Spleen (tissue), 11 donors: ENCODE results near the gene REXO5. TPM values are rescaled to one million over a fixed set of nuclear protein-coding genes. Genes with fewer than 3 reads are reported as not detected.

Source experiments
- DNase-seq: peaks from one replicate; pipeline ENCODE4 v3.0.0-alpha.2; 2020
- H3K27ac ChIP-seq, 8 donors: fragments of 200-600 bp; sonication (generic) in 7 of 8; 1 replicate in 4 of 8; 2 replicates in 4 of 8; pipeline versions ENCODE4 v1.5.0 to v1.8.0; 2016 to 2021; ENCODE audit warnings: inconsistent platforms in 4 of 8, mild to moderate bottlenecking in 4 of 8, moderate library complexity in 1 of 8
- H3K27me3 ChIP-seq, 7 donors: fragments of 200-600 bp; sonication (generic) in 6 of 7; replicated peaks in 1 of 7; 1 replicate in 4 of 7; 2 replicates in 3 of 7; pipeline versions ENCODE4 v1.5.0 to v1.8.0; 2016 to 2021; ENCODE audit warnings: inconsistent platforms in 3 of 7, mild to moderate bottlenecking in 1 of 7
- H3K36me3 ChIP-seq, 6 donors: fragments of 200-600 bp; sonication (generic) in 5 of 6; 1 replicate in 4 of 6; 2 replicates in 2 of 6; pipeline versions ENCODE4 v1.5.0 to v1.8.0; 2016 to 2021; ENCODE audit warnings: inconsistent platforms in 2 of 6
- H3K4me1 ChIP-seq, 6 donors: fragments of 200-600 bp; sonication (generic) in 5 of 6; 1 replicate in 3 of 6; 2 replicates in 3 of 6; pipeline versions ENCODE4 v1.5.0 to v1.8.0; 2016 to 2021; ENCODE audit warnings: inconsistent platforms in 3 of 6
- H3K4me3 ChIP-seq, 8 donors: fragments of 200-600 bp; sonication (generic) in 7 of 8; 1 replicate in 4 of 8; 2 replicates in 4 of 8; pipeline versions ENCODE4 v1.5.0 to v1.8.0; 2016 to 2021; ENCODE audit warnings: inconsistent platforms in 4 of 8, mild to moderate bottlenecking in 4 of 8, moderate library complexity in 2 of 8
- H3K9me3 ChIP-seq, 8 donors: fragments of 200-600 bp; sonication (generic) in 7 of 8; 1 replicate in 4 of 8; 2 replicates in 4 of 8; pipeline versions ENCODE4 v1.5.0 to v1.8.0; 2016 to 2021; ENCODE audit warnings: inconsistent platforms in 4 of 8
- CTCF ChIP-seq, 11 experiments: fragments of 200-600 bp in 7 of 11; fragments of 450-650 bp in 4 of 11; sonication (generic) in 4 of 11; IDR thresholded peaks in 8 of 11; conservative IDR thresholded peaks in 3 of 11; 1 replicate in 7 of 11; 2 replicates in 4 of 11; pipeline versions ENCODE4 v1.4.0 to v1.8.0; 2016 to 2021; ENCODE audit warnings: antibody characterized with exemption in 11 of 11, inconsistent platforms in 4 of 11, mild to moderate bottlenecking in 1 of 11
- POLR2A ChIP-seq, 3 donors: fragments of 450-650 bp; IDR thresholded peaks; one replicate each; pipeline ENCODE4 v1.5.1; 2017; ENCODE audit warnings: antibody characterized with exemption in 3 of 3, mild to moderate bottlenecking in 1 of 3
- POLR2AphosphoS5 ChIP-seq, 3 donors: sonication (generic); formaldehyde crosslinking; IDR thresholded peaks; one replicate each; pipeline ENCODE4 v1.5.1; 2017; ENCODE audit warnings: antibody characterized with exemption in 3 of 3
- WGBS, 5 donors: extraction: QIAGEN DNeasy Blood & Tissue Kit in 3 of 5; methylation state at CpG; one replicate each; pipeline versions ENCODE4 v1.1.5 to v1.1.7; 2013 to 2018; 5-methylcytosine and 5-hydroxymethylcytosine counted together
- intact Hi-C: fragments of 100-400 bp; cut with DNase I; formaldehyde crosslinking; loops from one replicate; pipeline ENCODE4 v1.15.0; 2023; ENCODE audit warnings: low total_unique reads
- polyA plus RNA-seq, 3 donors: library from polyadenylated mRNA; stranded (reverse); fragments of 200-250 nt; gene quantifications; one replicate each; pipeline ENCODE4 v1.2.1, GENCODE V29; 2013
- total RNA-seq, 7 donors: library from RNA; depleted of rRNA in 3 of 7; stranded (reverse); fragments of >200 nt in 3 of 7; fragmentation: NEBNext Ultra II Directional in 4 of 7; extraction: Animal tissue kit (Norgen Biotek cat#: 25700) in 4 of 7; gene quantifications; one replicate each; pipeline versions ENCODE4 v1.1.0 to v1.2.1, GENCODE V29; 2016 to 2021
- donor health status: healthy with polysubstance abuse.
- donor health status: DM: no; HTN: no; CAD: no; lungs with moderate emphysema.
- donor health status: DM: no; HTN: no; CAD: no.
- donor health status: Bipolar disorder and iron deficiency.
- donor health status: healthy.
- donor health status: DM: no; HTN: no; CAD: no.
- donor health status: DM: yes; HTN: yes; CAD: no.

REXO5 gene
- total and polyA plus RNA-seq, 10 donors = 0.46 to 3.7 (median 1.5) TPM

- intact Hi-C loops = no loop called here
- Histone ChIP-seq H3K27me3 (no peaks in the 10 kb centered on the region), H3K36me3 (peaks cover 0 to 20% (median 0%) of the 10 kb centered on the region in 6 donors), H3K9me3 (no peaks in the 10 kb centered on the region), H3K4me1 (peaks cover 0 to 13% (median 0%) of the 10 kb centered on the region in 6 donors), H3K27ac (no peak overlapping the region), H3K4me3 (no peak overlapping the region)
- WGBS, 5 donors = 96 to 99% (median 98%) methylated on average over 4 of the region's 4 CpGs
- no peak for DNase-seq
- TF ChIP-seq POLR2A (IDR thresholded peaks at IDR 0.05) (no peak), POLR2AphosphoS5 (IDR thresholded peaks at IDR 0.05) (no peak)
Measured at GRCh38 chr16:20818929-20819585, 12.7 kb downstream of the REXO5 start.

- no peak overlapping the region for H3K4me3 ChIP-seq
- H3K27ac ChIP-seq = no peak overlapping the region
- intact Hi-C loops = no loop called here
- peaks cover 0 to 18% (median 0%) of the 10 kb centered on the region in 6 donors for H3K36me3 ChIP-seq
- peaks cover 0 to 13% (median 0%) of the 10 kb centered on the region in 6 donors for H3K4me1 ChIP-seq
- 74 to 78% (median 77%) methylated on average over 4 of the region's 4 CpGs for WGBS, 5 donors
- no peaks in the 10 kb centered on the region for H3K9me3 ChIP-seq
- DNase-seq = no peak
- H3K27me3 ChIP-seq = no peaks in the 10 kb centered on the region
- TF ChIP-seq CTCF (IDR thresholded peaks at IDR 0.05 in 8 of 11, conservative IDR thresholded peaks at IDR 0.05 in 3 of 11) = no peak
- no peak for TF ChIP-seq POLR2AphosphoS5 (IDR thresholded peaks at IDR 0.05)
- TF ChIP-seq POLR2A (IDR thresholded peaks at IDR 0.05) = no peak
Measured at GRCh38 chr16:20821682-20822081, 15.4 kb downstream of the REXO5 start.

- intact Hi-C loops = no loop called here
- no peak for TF ChIP-seq CTCF (IDR thresholded peaks at IDR 0.05 in 8 of 11, conservative IDR thresholded peaks at IDR 0.05 in 3 of 11)
- no peak for TF ChIP-seq POLR2A (IDR thresholded peaks at IDR 0.05)
- peaks cover 0 to 24% (median 0%) of the 10 kb centered on the region in 6 donors for H3K36me3 ChIP-seq
- 50 to 64% (median 52%) methylated on average over 3 of the region's 3 CpGs for WGBS, 5 donors
- H3K27me3 ChIP-seq = no peaks in the 10 kb centered on the region
- no peaks in the 10 kb centered on the region for H3K9me3 ChIP-seq
- no peak overlapping the region for H3K27ac ChIP-seq
- no peak overlapping the region for H3K4me3 ChIP-seq
- no peak for DNase-seq
- H3K4me1 ChIP-seq = peaks cover 0 to 13% (median 0%) of the 10 kb centered on the region in 6 donors
Measured at GRCh38 chr16:20822521-20823325, 16.4 kb downstream of the REXO5 start.

GRCh38 chr16:20826039-20826566 lies 19.8 kb downstream of the REXO5 start:
- 67 to 94% (median 81%) methylated on average over 3 of the region's 3 CpGs for WGBS, 5 donors
- H3K4me3 ChIP-seq = no peak overlapping the region
- H3K27me3 ChIP-seq = no peaks in the 10 kb centered on the region
- H3K4me1 ChIP-seq = peaks cover 0 to 8% (median 0%) of the 10 kb centered on the region in 6 donors
- H3K36me3 ChIP-seq = peaks cover 0 to 34% (median 0%) of the 10 kb centered on the region in 6 donors
- no peak for DNase-seq
- TF ChIP-seq POLR2AphosphoS5 (IDR thresholded peaks at IDR 0.05) (no peak), CTCF (IDR thresholded peaks at IDR 0.05 in 8 of 11, conservative IDR thresholded peaks at IDR 0.05 in 3 of 11) (no peak), POLR2A (IDR thresholded peaks at IDR 0.05) (no peak)
- H3K27ac ChIP-seq = no peak overlapping the region
- intact Hi-C loops = no loop called here
- H3K9me3 ChIP-seq = no peaks in the 10 kb centered on the region
